Gastrocnemius medialis (tissue), 4 donors: ENCODE results near the gene ZNF18.

Source experiments
- POLR2A ChIP-seq, 2 donors: fragments of 450-650 bp; IDR thresholded peaks; one replicate each; pipeline ENCODE4 v1.6.1; 2017; ENCODE audit warnings: antibody characterized with exemption in 2 of 2, mild to moderate bottlenecking in 2 of 2, moderate library complexity in 2 of 2
- TF ChIP-seq, protein P1 (sequence below), 5 experiments: fragments of 450-650 bp in 3 of 5; fragments of 200-600 bp in 2 of 5; sonication (generic) in 2 of 5; IDR thresholded peaks in 4 of 5; conservative IDR thresholded peaks in 1 of 5; 1 replicate in 4 of 5; 2 replicates in 1 of 5; pipeline ENCODE4 v1.5.1; 2016 to 2019; ENCODE audit warnings: antibody characterized with exemption in 5 of 5, mild to moderate bottlenecking in 3 of 5, moderate library complexity in 3 of 5

DNA sequence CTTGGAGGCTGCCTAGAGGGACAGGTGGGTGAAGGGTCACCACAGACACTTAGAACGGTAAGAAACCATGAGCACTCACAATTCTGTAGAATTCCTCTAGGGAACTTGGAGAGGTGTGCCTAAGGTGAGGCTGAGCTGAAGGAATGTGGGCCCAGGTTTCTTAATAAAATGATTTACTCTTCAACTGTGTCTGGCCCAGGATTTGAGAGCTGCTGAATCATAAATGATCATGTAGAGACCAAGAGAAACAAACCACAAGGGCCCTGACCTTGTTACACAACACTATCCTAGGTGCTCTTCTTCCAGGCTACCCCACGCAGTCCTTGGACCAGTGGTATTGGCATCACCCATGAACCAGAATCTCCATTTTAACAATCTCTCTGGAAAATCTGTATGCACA is 27.7 kb downstream of the ZNF18 start:
- TF ChIP-seq, protein P1, sequence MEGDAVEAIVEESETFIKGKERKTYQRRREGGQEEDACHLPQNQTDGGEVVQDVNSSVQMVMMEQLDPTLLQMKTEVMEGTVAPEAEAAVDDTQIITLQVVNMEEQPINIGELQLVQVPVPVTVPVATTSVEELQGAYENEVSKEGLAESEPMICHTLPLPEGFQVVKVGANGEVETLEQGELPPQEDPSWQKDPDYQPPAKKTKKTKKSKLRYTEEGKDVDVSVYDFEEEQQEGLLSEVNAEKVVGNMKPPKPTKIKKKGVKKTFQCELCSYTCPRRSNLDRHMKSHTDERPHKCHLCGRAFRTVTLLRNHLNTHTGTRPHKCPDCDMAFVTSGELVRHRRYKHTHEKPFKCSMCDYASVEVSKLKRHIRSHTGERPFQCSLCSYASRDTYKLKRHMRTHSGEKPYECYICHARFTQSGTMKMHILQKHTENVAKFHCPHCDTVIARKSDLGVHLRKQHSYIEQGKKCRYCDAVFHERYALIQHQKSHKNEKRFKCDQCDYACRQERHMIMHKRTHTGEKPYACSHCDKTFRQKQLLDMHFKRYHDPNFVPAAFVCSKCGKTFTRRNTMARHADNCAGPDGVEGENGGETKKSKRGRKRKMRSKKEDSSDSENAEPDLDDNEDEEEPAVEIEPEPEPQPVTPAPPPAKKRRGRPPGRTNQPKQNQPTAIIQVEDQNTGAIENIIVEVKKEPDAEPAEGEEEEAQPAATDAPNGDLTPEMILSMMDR (IDR thresholded peaks at IDR 0.05 in 4 of 5, conservative IDR thresholded peaks at IDR 0.05 in 1 of 5): no peak
- TF ChIP-seq POLR2A (IDR thresholded peaks at IDR 0.05): no peak
